Upper lobe of right lung (tissue), 1 donor: ENCODE data around the gene MAGEA9. TPM values are rescaled to one million over a fixed set of nuclear protein-coding genes. Genes with fewer than 3 reads are reported as not detected.
"Not testable (repeated sequence)": the region's sequence is repeated elsewhere in the genome, so short reads cannot be mapped to it uniquely, and the experiment has no call there.

Source experiments
- ATAC-seq: fragments of 200-7000 bp; cut with Tn5 transposase; one replicate; pipeline ENCODE4 v1.9.1; 2020; ENCODE audit warnings: mild to moderate bottlenecking, moderate library complexity
- DNase-seq: peaks from one replicate; pipeline ENCODE4 v3.0.0-alpha.2; 2020
- H3K27ac ChIP-seq: fragments of 200-600 bp; one replicate; pipeline ENCODE4 v1.8.0; 2022
- H3K27me3 ChIP-seq: fragments of 200-600 bp; one replicate; pipeline ENCODE4 v1.8.0; 2022; ENCODE audit warnings: mild to moderate bottlenecking
- H3K36me3 ChIP-seq: fragments of 200-600 bp; one replicate; pipeline ENCODE4 v1.8.0; 2022
- H3K4me1 ChIP-seq: fragments of 200-600 bp; one replicate; pipeline ENCODE4 v1.8.0; 2022
- H3K4me3 ChIP-seq: fragments of 200-600 bp; one replicate; pipeline ENCODE4 v1.8.0; 2022; ENCODE audit warnings: mild to moderate bottlenecking
- H3K9me3 ChIP-seq: fragments of 200-600 bp; one replicate; pipeline ENCODE4 v1.8.0; 2022
- CTCF ChIP-seq: fragments of 200-600 bp; IDR thresholded peaks from one replicate; pipeline ENCODE4 v1.8.0; 2022; ENCODE audit warnings: antibody characterized with exemption
- intact Hi-C: fragments of 100-400 bp; cut with DNase I; formaldehyde crosslinking; loops from one replicate; pipeline ENCODE4 v1.11.0; 2022
- total RNA-seq: library from RNA; stranded (reverse); fragmentation: NEBNext Ultra II Directional; extraction: Animal tissue kit (Norgen Biotek cat#: 25700); gene quantifications from one replicate; pipeline ENCODE4 v1.2.1, GENCODE V29; 2021
- donor health status: DM: no; HTN: yes; CAD: no; lungs with severe emphysema.

Gene MAGEA9
- total RNA-seq, 1 donor from 2014 or later = not detected

- intact Hi-C loops = no loop called here
- ATAC-seq (no peak), DNase-seq (no peak)
- no peak overlapping the region for H3K27ac ChIP-seq
- no peak overlapping the region for H3K4me3 ChIP-seq
- no peaks in the 10 kb centered on the region for H3K9me3 ChIP-seq
- no peaks in the 10 kb centered on the region for H3K36me3 ChIP-seq
- TF ChIP-seq CTCF = no peak
- H3K4me1 ChIP-seq = no peaks in the 10 kb centered on the region
- H3K27me3 ChIP-seq = no peaks in the 10 kb centered on the region
Measured at GRCh38 chrX:149760965-149761364, 20.8 kb upstream of the MAGEA9 start.

- H3K4me3 ChIP-seq, H3K36me3 ChIP-seq, DNase-seq, H3K27me3 ChIP-seq, H3K4me1 ChIP-seq, H3K9me3 ChIP-seq, H3K27ac ChIP-seq, intact Hi-C loops, ATAC-seq: not testable (repeated sequence)
Measured at GRCh38 chrX:149761858-149762674, 19.7 kb upstream of the MAGEA9 start.

GRCh38 chrX:149762696-149763614 is 18.8 kb upstream of the MAGEA9 start:
- no peak for ATAC-seq
- intact Hi-C loops = no loop called here
- H3K36me3 ChIP-seq = no peaks in the 10 kb centered on the region
- H3K9me3 ChIP-seq = no peaks in the 10 kb centered on the region
- no peak overlapping the region for H3K4me3 ChIP-seq
- no peak overlapping the region for H3K27ac ChIP-seq
- DNase-seq = no peak
- H3K27me3 ChIP-seq = no peaks in the 10 kb centered on the region
- TF ChIP-seq CTCF = no peak
- H3K4me1 ChIP-seq = no peaks in the 10 kb centered on the region

GRCh38 chrX:149770344-149770743 is 11.4 kb upstream of the MAGEA9 start:
- H3K36me3 ChIP-seq, intact Hi-C loops, H3K27me3 ChIP-seq, DNase-seq, H3K9me3 ChIP-seq, H3K27ac ChIP-seq, H3K4me3 ChIP-seq, ATAC-seq, H3K4me1 ChIP-seq: not testable (repeated sequence)

- ATAC-seq, H3K36me3 ChIP-seq, H3K4me3 ChIP-seq, H3K4me1 ChIP-seq, intact Hi-C loops, H3K27ac ChIP-seq, DNase-seq, H3K27me3 ChIP-seq, H3K9me3 ChIP-seq: not testable (repeated sequence)
Measured at GRCh38 chrX:149773026-149773425, 8.7 kb upstream of the MAGEA9 start.

- H3K4me1 ChIP-seq, H3K36me3 ChIP-seq, ATAC-seq, H3K27ac ChIP-seq, H3K9me3 ChIP-seq, H3K4me3 ChIP-seq, H3K27me3 ChIP-seq, intact Hi-C loops, DNase-seq: not testable (repeated sequence)
Measured at GRCh38 chrX:149773768-149774167, 8.0 kb upstream of the MAGEA9 start, which contains the start of gene HSFX1. Gene HSFX1, plus strand, starts transcription at chrX:149774068. Its CDS starts 614 bp downstream, at chrX:149774682.

GRCh38 chrX:149777999-149778398 is 3.7 kb upstream of the MAGEA9 start:
- H3K9me3 ChIP-seq, H3K27me3 ChIP-seq, H3K4me1 ChIP-seq, H3K27ac ChIP-seq, H3K36me3 ChIP-seq, H3K4me3 ChIP-seq, intact Hi-C loops, ATAC-seq, DNase-seq: not testable (repeated sequence)

GRCh38 chrX:149795531-149795930 is 13.8 kb downstream of the MAGEA9 start:
- DNase-seq, H3K4me3 ChIP-seq, H3K9me3 ChIP-seq, H3K27me3 ChIP-seq, intact Hi-C loops, ATAC-seq, H3K27ac ChIP-seq, H3K36me3 ChIP-seq, H3K4me1 ChIP-seq: not testable (repeated sequence)
